A549 (cell line): ENCODE results near the gene RIOK2. TPM values are rescaled to one million over a fixed set of nuclear protein-coding genes. Genes with fewer than 3 reads are reported as not detected.

Experiments used
- ATAC-seq, 2 experiments: fragments of 200-7000 bp in 1 of 2; fragments of >200 bp in 1 of 2; cut with Nextera tagmentation in 1 of 2; cut with Tn5 transposase in 1 of 2; 3 replicates each; pipeline versions ENCODE4 v1.8.0 to v1.9.1; 2018 to 2020; ENCODE audit warnings: mild to moderate bottlenecking in 1 of 2, moderate library complexity in 1 of 2
- CTCF ChIA-PET: fragments of 300-600 bp; sonication (Branson Sonifier 250); formaldehyde crosslinking; extraction: SDS; loops from one replicate; lab custom pipeline; 2021; ENCODE audit warnings: antibody characterized with exemption, inconsistent platforms; lab: Yijun Ruan, JAX
- POLR2A ChIA-PET: fragments of 350-600 bp; formaldehyde crosslinking; extraction: SDS; loops from one replicate; lab custom pipeline; 2021; ENCODE audit warnings: antibody characterized with exemption, inconsistent platforms; lab: Yijun Ruan, JAX
- DNase-seq, 2 experiments: peaks; one replicate each; pipeline versions ENCODE4 v3.0.0 to v3.0.0-alpha.2; 2011 to 2016; ENCODE audit warnings: low read depth in 1 of 2, low spot score in 1 of 2
- FAIRE-seq: peaks from 2 replicates; lab custom pipeline; 2011; peaks lifted over from hg19 to GRCh38; lab: Jason Lieb, UNC
- H3K27ac ChIP-seq, 2 experiments: fragments of >200 bp; sonication (Bioruptor Twin); formaldehyde crosslinking; 3 replicates each; pipeline ENCODE4 v1.5.1; 2016 to 2017
- H3K4me1 ChIP-seq: fragments of >200 bp; sonication (Bioruptor Twin); formaldehyde crosslinking; 3 replicates; pipeline ENCODE4 v1.6.1; 2016
- H3K4me2 ChIP-seq: fragments of >200 bp; sonication (Bioruptor Twin); formaldehyde crosslinking; 3 replicates; pipeline ENCODE4 v1.6.1; 2016
- H3K4me3 ChIP-seq: fragments of >200 bp; sonication (Bioruptor Twin); formaldehyde crosslinking; 3 replicates; pipeline ENCODE4 v1.5.1; 2016
- H3K9me3 ChIP-seq: fragments of >200 bp; sonication (Bioruptor Twin); formaldehyde crosslinking; 3 replicates; pipeline ENCODE4 v1.6.1; 2016
- CBX2 ChIP-seq: fragments of 200-600 bp; sonication (generic); IDR thresholded peaks from 2 replicates; pipeline ENCODE4 v1.6.1; 2016; ENCODE audit warnings: low read depth, mild to moderate bottlenecking, borderline replicate concordance
- CEBPB ChIP-seq, 2 experiments: fragments of >200 bp in 1 of 2; sonication (Bioruptor Twin) in 1 of 2; formaldehyde crosslinking in 1 of 2; IDR thresholded peaks; 2 replicates each; pipeline ENCODE4 v1.6.1; 2012 to 2016
- CHD4 ChIP-seq: fragments of 200-600 bp; sonication (generic); IDR thresholded peaks from 2 replicates; pipeline ENCODE4 v1.6.1; 2016; ENCODE audit warnings: antibody characterized with exemption, mild to moderate bottlenecking, borderline replicate concordance
- FOSL2 ChIP-seq, 2 experiments: fragments of 450-650 bp in 1 of 2; fragments of >200 bp in 1 of 2; sonication (Bioruptor Twin) in 1 of 2; formaldehyde crosslinking; IDR thresholded peaks; 2 replicates each; pipeline versions ENCODE4 v1.5.0 to v1.6.1; 2016 to 2020; ENCODE audit warnings: mild to moderate bottlenecking in 1 of 2, moderate library complexity in 1 of 2
- FOXS1 ChIP-seq: fragments of 250-450 bp; sonication (Bioruptor Pico); IDR thresholded peaks from 2 replicates; pipeline ENCODE4 v1.5.0; 2020; ENCODE audit warnings: mild to moderate bottlenecking, moderate library complexity
- HOXB5 ChIP-seq: fragments of 250-450 bp; sonication (Bioruptor Pico); IDR thresholded peaks from 2 replicates; pipeline ENCODE4 v1.5.0; 2020; ENCODE audit warnings: mild to moderate bottlenecking, moderate library complexity
- MAFK ChIP-seq: fragments of 450-650 bp; IDR thresholded peaks from 2 replicates; pipeline ENCODE4 v1.6.1; 2014; ENCODE audit not compliant: partially characterized antibody
- NR3C1 ChIP-seq: fragments of >200 bp; sonication (Bioruptor Twin); formaldehyde crosslinking; IDR thresholded peaks from 3 replicates; pipeline ENCODE4 v1.6.1; 2017
- POLR2AphosphoS2 ChIP-seq: conservative IDR thresholded peaks from 2 replicates; pipeline ENCODE4 v1.6.1; 2012; ENCODE audit warnings: low read length, improper control_type of control experiment, inconsistent platforms
- RAD21 ChIP-seq, 2 experiments: fragments of >200 bp in 1 of 2; sonication (Bioruptor Twin) in 1 of 2; formaldehyde crosslinking in 1 of 2; IDR thresholded peaks in 1 of 2; conservative IDR thresholded peaks in 1 of 2; 2 replicates in 1 of 2; 3 replicates in 1 of 2; pipeline ENCODE4 v1.6.1; 2012 to 2018; ENCODE audit warnings: inconsistent platforms in 1 of 2
- RARB ChIP-seq: fragments of 250-450 bp; sonication (Bioruptor Pico); IDR thresholded peaks from 2 replicates; pipeline ENCODE4 v1.8.0; 2021; ENCODE audit warnings: mild to moderate bottlenecking, moderate library complexity
- RNF2 ChIP-seq: fragments of 200-600 bp; sonication (generic); IDR thresholded peaks from 2 replicates; pipeline ENCODE4 v1.6.1; 2016; ENCODE audit warnings: low read depth, mild to moderate bottlenecking, antibody characterized with exemption, moderate library complexity, borderline replicate concordance
- SMC3 ChIP-seq: fragments of >200 bp; sonication (Bioruptor Twin); formaldehyde crosslinking; IDR thresholded peaks from 3 replicates; pipeline ENCODE4 v1.6.1; 2018; ENCODE audit warnings: inconsistent platforms
- ZC3H11A ChIP-seq: fragments of 450-650 bp; IDR thresholded peaks from 2 replicates; pipeline ENCODE4 v1.6.1; 2014; ENCODE audit warnings: antibody characterized with exemption, mild to moderate bottlenecking
- ZFP36 ChIP-seq: fragments of 450-650 bp; IDR thresholded peaks from 2 replicates; pipeline ENCODE4 v1.6.1; 2014; ENCODE audit warnings: borderline replicate concordance; ENCODE audit not compliant: partially characterized antibody
- ZNF302 ChIP-seq: fragments of 250-450 bp; sonication (Bioruptor Pico); IDR thresholded peaks from 2 replicates; pipeline ENCODE4 v1.9.0; 2021; ENCODE audit warnings: inconsistent platforms, mild to moderate bottlenecking, moderate library complexity
- whole genome bisulfite sequencing: methylation state at CpG from one replicate; pipeline ENCODE4 v1.1.6; 2017; ENCODE audit errors: missing lambda C conversion rate; 5-methylcytosine and 5-hydroxymethylcytosine counted together
- polyA plus RNA-seq, 4 experiments: library from polyadenylated mRNA; depleted of rRNA in 3 of 4; stranded (reverse); fragments of >200 nt; fragmentation: RNase III in 1 of 4; extraction: RNeasy Plus Mini Kit Qiagen cat#74134 plus additional on column Dnase treatment in 1 of 4; gene quantifications; 2 replicates in 3 of 4; 3 replicates in 1 of 4; pipeline ENCODE4 v1.2.3, GENCODE V29; 2011 to 2017
- TF ChIP-seq, protein P1 (sequence below): fragments of >200 bp; sonication (Bioruptor Twin); formaldehyde crosslinking; IDR thresholded peaks from 3 replicates; pipeline ENCODE4 v1.5.1; 2016
- TF ChIP-seq, protein P2 (sequence below): fragments of >200 bp; sonication (Bioruptor Twin); formaldehyde crosslinking; IDR thresholded peaks from 3 replicates; pipeline ENCODE4 v1.6.1; 2016

The RIOK2 gene
- polyA plus RNA-seq, 2 of the 4 experiments (the other 2 are of a cell fraction), result 14.7 to 32.0 TPM

DNA sequence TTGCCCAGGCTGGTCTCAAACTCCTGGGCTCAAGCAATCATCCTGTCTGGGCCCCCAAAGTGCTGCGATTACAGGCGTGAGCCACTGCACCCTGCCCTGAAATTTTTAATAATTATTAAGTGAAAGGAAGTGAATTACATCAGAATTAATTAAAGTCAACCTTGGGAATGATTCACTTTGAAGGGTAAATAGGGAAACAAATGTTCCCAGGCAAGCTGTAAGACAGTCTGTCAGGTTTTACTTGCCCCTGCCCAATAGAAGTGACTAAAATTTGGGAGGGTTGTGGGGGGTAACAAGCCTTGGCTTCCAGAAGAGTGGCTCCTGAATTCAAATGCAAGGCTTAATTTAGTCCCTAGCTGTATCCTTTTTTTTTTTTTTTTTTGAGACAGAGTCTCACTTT, 39.3 kb downstream of the RIOK2 start (continued):
- TF ChIP-seq HOXB5 (CRISPR knock-in tag), result no peak
- TF ChIP-seq RARB (CRISPR knock-in tag), result no peak

DNA sequence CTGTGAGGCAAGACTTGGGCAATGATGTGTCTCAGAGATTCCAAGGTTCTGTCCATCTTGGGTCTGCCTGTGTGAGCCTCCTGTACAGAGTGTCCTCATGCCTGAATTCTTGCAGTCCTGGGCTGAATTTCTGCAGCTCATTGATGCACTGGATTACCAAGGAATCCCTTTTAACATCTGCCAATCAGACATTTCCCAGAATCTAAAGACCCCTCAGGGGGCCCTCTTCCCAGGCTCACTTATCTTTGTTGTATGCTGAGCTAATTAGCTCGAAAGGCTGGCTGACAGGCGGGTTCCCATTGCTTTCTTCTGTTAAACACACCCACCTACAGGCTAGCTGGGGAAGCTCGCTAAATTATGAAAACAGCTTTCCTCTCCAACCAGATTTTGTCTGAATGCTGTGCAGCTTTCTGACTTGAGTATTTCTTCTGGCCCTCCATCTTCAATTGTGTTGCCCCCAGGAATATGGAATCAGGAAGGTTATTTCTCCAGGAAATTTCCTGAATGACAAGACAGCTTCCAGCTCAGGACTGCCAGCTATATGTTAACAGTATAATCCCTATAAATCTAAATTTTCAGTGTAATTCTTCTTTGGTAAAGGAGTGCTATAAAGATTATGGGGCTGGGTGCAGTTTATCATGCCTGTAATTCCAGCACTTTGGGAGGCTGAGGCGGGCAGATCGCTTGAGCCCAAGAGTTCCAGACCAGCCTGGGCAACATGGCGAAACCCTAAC, 40.4 kb downstream of the RIOK2 start, which contains the start of gene LIX1:
TSS of gene LIX1 (minus strand) at position 91 of the 734 bp plus-strand sequence. CDS start at position 56, 35 bp downstream.
- ATAC-seq (peak; percentile 94 to 96), FAIRE-seq (no peak), DNase-seq (peak; percentile 29 to 39)
- Histone ChIP-seq H3K9me3 (no peaks in the 10 kb centered on the region), H3K4me3 (no peak within 1 kb of the TSS), H3K4me2 (0 out of 3 replicates have a peak within 1 kb of the TSS, but pooled peaks have one; percentile 25), H3K27ac (no peak within 1 kb of the TSS), H3K4me1 (no peaks in the 10 kb centered on the region)
- WGBS, result 42% methylated on average over 6 of the region's 6 CpGs
- POLR2A ChIA-PET, result interaction anchor here (0.6 to 1.1 kb wide), 3 partner anchors 9 to 390 kb away, joined by 3 to 4 read pairs (median 3); no protein-coding TSS in a partner anchor
- CTCF ChIA-PET, result interaction anchor here (0.6 to 3.7 kb wide), 20 partner anchors 14 to 802 kb away, joined by 3 to 24 read pairs (median 3); partner anchors contain the start of gene ERAP2
- peak; percentile 56; the same call in 2 of the 3 replicates for TF ChIP-seq SMC3
- peak; percentile 78 to 79 for TF ChIP-seq RAD21 (conservative IDR thresholded peaks at IDR 0.05 in 1 of 2, IDR thresholded peaks at IDR 0.05 in 1 of 2)
- TF ChIP-seq, protein P1, sequence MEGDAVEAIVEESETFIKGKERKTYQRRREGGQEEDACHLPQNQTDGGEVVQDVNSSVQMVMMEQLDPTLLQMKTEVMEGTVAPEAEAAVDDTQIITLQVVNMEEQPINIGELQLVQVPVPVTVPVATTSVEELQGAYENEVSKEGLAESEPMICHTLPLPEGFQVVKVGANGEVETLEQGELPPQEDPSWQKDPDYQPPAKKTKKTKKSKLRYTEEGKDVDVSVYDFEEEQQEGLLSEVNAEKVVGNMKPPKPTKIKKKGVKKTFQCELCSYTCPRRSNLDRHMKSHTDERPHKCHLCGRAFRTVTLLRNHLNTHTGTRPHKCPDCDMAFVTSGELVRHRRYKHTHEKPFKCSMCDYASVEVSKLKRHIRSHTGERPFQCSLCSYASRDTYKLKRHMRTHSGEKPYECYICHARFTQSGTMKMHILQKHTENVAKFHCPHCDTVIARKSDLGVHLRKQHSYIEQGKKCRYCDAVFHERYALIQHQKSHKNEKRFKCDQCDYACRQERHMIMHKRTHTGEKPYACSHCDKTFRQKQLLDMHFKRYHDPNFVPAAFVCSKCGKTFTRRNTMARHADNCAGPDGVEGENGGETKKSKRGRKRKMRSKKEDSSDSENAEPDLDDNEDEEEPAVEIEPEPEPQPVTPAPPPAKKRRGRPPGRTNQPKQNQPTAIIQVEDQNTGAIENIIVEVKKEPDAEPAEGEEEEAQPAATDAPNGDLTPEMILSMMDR, result peak; percentile 62
- no peak for TF ChIP-seq ZNF302 (CRISPR knock-in tag)

DNA sequence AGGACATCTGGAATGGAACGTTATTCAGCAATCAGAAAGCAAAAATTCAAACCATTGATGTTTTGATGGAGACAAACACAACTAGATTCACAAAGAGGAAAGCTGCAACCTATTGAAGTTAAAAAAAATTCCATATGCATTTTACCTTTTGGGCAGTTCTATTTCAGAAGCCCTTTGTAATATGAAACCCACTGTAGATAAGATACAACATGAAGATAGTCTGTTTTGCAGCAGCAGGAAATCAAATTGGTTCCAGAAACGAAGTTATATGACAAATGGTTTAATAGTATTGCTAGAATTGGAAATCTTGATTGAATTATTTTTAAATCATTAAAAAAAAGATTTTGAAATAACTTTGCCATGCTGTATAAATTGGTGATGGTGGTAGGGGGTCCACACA, 41.5 kb downstream of the RIOK2 start:
- no peak overlapping the region for H3K4me2 ChIP-seq
- POLR2A ChIA-PET, result interaction anchor here (1.0 kb wide), 1 partner anchor 333 kb away, joined by 3 read pairs; the partner anchor contains the start of gene ERAP1
- WGBS, result 28% methylated on average over 2 of the region's 2 CpGs
- H3K4me1 ChIP-seq, result no peaks in the 10 kb centered on the region
- H3K9me3 ChIP-seq, result no peaks in the 10 kb centered on the region
- CTCF ChIA-PET, result interaction anchor here (1.0 to 3.7 kb wide), 5 partner anchors 20 to 389 kb away, joined by 3 to 24 read pairs (median 7); no protein-coding TSS in a partner anchor
- DNase-seq, result no peak
- no peak overlapping the region for H3K4me3 ChIP-seq
- no peak for TF ChIP-seq ZFP36
- TF ChIP-seq MAFK, result no peak
- no peak for TF ChIP-seq RNF2
- TF ChIP-seq FOXS1 (CRISPR knock-in tag), result no peak
- TF ChIP-seq CEBPB (IDR thresholded peaks at IDR 0.05), result no peak
- no peak for TF ChIP-seq NR3C1
- TF ChIP-seq RARB (CRISPR knock-in tag), result no peak
- TF ChIP-seq FOSL2 (IDR thresholded peaks at IDR 0.05), result no peak
- no peak for TF ChIP-seq FOSL2 (CRISPR knock-in tag; IDR thresholded peaks at IDR 0.05)
- no peak for TF ChIP-seq CHD4
- no peak for TF ChIP-seq POLR2AphosphoS2
- no peak for TF ChIP-seq CBX2
- TF ChIP-seq ZC3H11A, result no peak
- TF ChIP-seq, protein P2, sequence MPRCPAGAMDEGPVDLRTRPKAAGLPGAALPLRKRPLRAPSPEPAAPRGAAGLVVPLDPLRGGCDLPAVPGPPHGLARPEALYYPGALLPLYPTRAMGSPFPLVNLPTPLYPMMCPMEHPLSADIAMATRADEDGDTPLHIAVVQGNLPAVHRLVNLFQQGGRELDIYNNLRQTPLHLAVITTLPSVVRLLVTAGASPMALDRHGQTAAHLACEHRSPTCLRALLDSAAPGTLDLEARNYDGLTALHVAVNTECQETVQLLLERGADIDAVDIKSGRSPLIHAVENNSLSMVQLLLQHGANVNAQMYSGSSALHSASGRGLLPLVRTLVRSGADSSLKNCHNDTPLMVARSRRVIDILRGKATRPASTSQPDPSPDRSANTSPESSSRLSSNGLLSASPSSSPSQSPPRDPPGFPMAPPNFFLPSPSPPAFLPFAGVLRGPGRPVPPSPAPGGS, result no peak
- TF ChIP-seq, all 56 proteins: peak for 0
- ATAC-seq (no peak), FAIRE-seq (no peak)
- H3K27ac ChIP-seq, result no peak overlapping the region
